Measurements from ENCODE around the gene TTLL8. TPM values are rescaled to one million over a fixed set of nuclear protein-coding genes. Genes with fewer than 3 reads are reported as not detected.

Gene TTLL8
- total and polyA plus RNA-seq, 12 donors: not detected

GRCh38 chr22:50031189-50032091, 26.7 kb downstream of the TTLL8 start:
- H3K27me3 ChIP-seq: no peaks in the 10 kb centered on the region
- no peak for DNase-seq
- WGBS, 4 donors: 85 to 90% (median 89%) methylated on average over 6 to 49 of the region's 49 CpGs
- no peaks in the 10 kb centered on the region for H3K9me3 ChIP-seq (replicated peaks in 1 of 3)
- TF ChIP-seq POLR2A (IDR thresholded peaks at IDR 0.05) (no peak), CTCF (IDR thresholded peaks at IDR 0.05) (no peak)
- no peak overlapping the region for H3K4me3 ChIP-seq
- H3K4me1 ChIP-seq (replicated peaks in 1 of 2): no peaks in the 10 kb centered on the region
- H3K27ac ChIP-seq: no peak overlapping the region
- H3K36me3 ChIP-seq (replicated peaks in 1 of 2): no peaks in the 10 kb centered on the region
- intact Hi-C loops (cut with DNase I): loop anchor here (2.0 to 10.0 kb wide), 2 partner anchors 103 to 267 kb away; no protein-coding TSS in a partner anchor

DNA sequence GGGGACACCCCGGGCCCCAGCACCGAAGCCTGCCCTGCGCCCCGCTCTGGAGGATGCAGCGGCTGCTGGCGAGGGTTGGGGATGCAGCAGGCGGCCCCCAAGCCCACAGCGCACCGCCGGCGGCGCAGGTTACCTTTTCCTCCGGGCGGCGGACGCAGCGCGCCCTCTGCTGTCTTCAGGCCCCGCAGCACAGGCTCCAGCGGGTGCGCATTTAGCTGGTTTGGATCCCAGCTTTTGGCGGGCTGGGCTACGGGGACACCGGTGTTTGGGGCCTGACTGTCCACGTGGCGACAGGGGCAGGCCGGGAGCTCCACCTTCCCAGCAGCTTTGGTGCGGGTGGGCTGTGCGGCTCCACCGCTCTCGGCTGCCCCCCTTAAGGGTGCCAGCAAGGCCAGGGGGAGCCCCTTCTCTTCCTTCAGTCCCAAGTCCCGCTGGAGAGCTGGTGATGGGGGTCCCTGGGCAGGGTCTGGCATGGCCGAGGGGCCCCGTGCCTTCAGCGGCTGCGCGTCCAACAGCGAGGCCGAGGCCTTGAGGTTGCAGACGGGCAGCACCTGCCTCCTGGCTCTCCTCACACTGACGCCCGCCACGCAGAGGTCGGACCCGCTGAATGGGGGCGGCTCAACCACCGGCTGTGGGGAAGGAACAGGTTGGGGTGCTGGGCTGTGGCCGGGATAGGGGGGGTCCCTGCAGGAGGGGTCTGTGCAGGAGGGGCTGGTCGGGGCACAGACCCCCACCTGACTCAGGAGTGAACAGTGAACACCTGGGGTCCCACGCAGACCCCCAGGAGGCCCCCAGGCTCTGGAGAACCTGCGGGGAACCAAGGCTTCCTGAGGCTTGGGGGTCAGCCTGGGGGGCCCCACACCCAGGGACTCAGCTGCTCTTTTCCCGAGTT, 27.6 kb downstream of the TTLL8 start:
- Histone ChIP-seq H3K27me3 (no peaks in the 10 kb centered on the region), H3K27ac (no peak overlapping the region), H3K4me1 (replicated peaks in 1 of 2) (no peaks in the 10 kb centered on the region), H3K4me3 (no peak overlapping the region), H3K9me3 (replicated peaks in 1 of 3) (no peaks in the 10 kb centered on the region), H3K36me3 (replicated peaks in 1 of 2) (no peaks in the 10 kb centered on the region)
- TF ChIP-seq CTCF (IDR thresholded peaks at IDR 0.05) (peak; percentile 74 to 94 (median 88)), POLR2A (IDR thresholded peaks at IDR 0.05) (no peak)
- intact Hi-C loops (cut with DNase I): loop anchor here (2.0 to 10.0 kb wide), 2 partner anchors 102 to 266 kb away; no protein-coding TSS in a partner anchor
- DNase-seq: peak; percentile 57 to 82 (median 76)
- whole genome bisulfite sequencing, 4 donors: 0 to 31% (median 16%) methylated on average over 4 to 52 of the region's 52 CpGs

- Histone ChIP-seq H3K27me3 (peaks cover 6% of the 10 kb centered on the region), H3K4me1 (replicated peaks in 1 of 2) (no peaks in the 10 kb centered on the region), H3K36me3 (replicated peaks in 1 of 2) (no peaks in the 10 kb centered on the region), H3K9me3 (replicated peaks in 1 of 3) (no peaks in the 10 kb centered on the region), H3K27ac (no peak overlapping the region), H3K4me3 (no peak overlapping the region)
- intact Hi-C loops (cut with DNase I): no loop called here
- DNase-seq: no peak
- no peak for TF ChIP-seq CTCF (IDR thresholded peaks at IDR 0.05)
- TF ChIP-seq POLR2A (IDR thresholded peaks at IDR 0.05): no peak
- WGBS, 4 donors: 77 to 82% (median 80%) methylated on average over 16 to 42 of the region's 42 CpGs
Measured at GRCh38 chr22:50027639-50028537, 30.2 kb downstream of the TTLL8 start.
